Bone marrow (tissue), 2 donors: Measurements from ENCODE around the gene PIAS4.

Experiments
- DNase-seq, 2 donors: peaks; one replicate each; lab custom pipeline; 2025; lab: John Stamatoyannopoulos, UW

Gene PIAS4

DNA sequence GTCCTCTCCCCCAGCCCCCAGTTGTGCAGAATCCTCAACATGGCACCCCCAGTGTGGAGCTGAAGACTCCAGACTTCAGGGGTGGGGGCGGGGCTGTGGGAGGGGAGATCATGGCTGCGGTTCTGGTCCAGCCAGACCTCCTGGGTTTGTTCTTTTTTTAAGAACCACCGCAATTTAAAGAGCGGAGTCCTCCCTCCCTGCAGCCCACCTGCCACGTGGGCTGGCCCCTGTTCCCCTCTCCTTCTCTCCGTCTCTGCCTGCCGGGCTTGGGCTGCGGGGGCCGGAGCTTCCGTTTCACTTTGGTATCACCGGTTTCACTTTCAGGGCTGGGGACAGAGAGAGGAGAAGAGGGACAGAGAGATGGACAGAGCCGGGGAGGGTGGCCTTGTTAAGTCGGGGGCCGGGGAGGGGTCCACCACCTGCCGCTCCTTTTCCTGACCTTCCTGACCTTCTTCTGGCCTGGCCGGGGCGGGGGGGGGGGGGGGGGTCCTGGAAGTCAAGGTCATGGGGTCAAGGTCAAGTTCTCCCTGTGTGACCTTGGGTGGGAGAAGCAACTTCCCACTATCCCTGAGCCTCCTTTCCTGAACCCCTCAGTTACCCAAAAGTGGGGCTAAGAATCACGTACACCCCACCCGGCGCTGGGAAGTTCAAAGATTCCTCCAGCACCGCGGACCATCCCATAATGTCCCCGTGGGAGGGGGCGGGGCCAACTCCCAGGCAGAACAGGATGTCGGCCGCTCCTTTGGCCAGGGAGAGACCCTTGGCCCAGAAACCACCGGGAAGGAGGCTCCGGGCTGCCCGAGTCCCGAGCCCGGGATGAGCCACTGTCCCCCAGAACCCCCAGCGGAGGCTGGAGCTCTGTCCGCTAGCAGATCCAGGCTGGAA lies 70.5 kb downstream of the PIAS4 start:
- peak; percentile 7 to 43 for DNase-seq

DNA sequence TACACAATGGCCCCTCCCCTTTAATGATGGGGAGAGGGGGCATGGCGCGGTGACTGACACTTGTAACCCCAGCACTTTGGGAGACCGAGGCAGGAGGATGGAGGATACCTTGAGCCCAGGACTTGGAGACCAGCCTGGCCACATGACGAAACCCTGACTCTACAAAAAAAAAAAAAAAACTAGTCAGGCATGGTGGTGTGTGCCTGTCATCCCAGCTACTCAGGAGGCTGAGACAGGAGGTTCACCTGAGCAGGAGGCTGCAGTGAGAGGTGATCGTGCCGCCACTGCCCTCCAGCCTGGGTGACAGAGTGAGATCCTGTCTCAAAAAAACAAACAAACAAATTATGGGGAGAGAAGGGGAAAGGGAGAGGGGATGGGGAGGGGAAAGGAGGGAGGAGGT lies 72.9 kb downstream of the PIAS4 start:
- DNase-seq, result no peak

DNA sequence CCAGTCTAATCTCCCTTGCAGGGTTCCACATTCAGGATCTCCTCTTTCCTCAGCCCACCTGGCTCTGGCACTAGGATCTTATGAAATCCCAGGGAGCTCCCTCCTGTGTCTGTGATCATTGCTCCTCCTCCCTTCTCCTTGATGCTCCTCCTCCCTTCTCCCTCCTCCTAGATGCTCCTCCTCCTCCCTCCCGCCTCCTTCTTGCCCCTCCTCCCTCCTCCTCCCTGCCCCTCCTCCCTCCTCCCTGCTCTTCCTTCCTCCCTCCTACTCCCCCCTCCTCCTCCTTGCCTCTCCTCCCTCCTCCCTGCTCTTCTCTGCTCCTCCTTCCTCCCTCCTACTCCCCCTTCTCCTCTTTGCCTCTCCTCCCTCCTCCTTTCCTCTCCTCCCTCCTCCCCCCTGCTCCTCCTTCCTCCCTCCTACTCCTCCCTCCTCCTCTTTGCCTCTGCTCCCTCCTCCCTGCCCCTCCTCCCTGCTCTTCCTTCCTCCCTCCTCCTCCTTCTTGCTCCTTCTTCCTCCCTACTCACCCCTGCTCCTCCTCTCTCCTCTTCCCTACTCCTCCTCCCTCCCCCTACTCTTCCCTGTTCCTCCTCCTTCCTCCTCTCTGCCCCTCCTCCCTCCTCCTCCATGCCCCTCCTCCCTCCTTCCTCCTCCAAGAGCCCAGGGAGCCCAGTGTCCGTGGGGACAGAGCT lies 74.0 kb downstream of the PIAS4 start:
- no peak for DNase-seq

DNA sequence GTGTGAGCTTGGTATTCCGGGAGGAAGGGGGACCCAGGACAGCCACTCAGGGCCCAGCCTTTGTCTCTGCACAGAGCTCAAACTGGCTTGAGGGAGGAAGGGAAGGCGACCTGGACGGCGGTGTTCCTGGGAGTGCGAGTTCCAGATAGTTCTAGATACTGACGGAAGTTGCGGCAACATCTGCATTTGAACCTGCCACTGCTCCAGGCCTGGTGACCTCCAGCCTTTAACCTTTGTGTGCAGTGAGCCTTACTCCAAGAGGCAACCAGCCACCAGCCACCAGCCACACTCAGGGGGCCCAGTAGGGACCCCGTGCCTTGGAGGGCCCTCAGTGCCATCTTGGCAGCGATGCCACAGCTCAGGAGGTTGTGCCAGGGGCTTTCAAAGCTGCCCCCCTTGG lies 74.6 kb downstream of the PIAS4 start:
- DNase-seq, result no peak

DNA sequence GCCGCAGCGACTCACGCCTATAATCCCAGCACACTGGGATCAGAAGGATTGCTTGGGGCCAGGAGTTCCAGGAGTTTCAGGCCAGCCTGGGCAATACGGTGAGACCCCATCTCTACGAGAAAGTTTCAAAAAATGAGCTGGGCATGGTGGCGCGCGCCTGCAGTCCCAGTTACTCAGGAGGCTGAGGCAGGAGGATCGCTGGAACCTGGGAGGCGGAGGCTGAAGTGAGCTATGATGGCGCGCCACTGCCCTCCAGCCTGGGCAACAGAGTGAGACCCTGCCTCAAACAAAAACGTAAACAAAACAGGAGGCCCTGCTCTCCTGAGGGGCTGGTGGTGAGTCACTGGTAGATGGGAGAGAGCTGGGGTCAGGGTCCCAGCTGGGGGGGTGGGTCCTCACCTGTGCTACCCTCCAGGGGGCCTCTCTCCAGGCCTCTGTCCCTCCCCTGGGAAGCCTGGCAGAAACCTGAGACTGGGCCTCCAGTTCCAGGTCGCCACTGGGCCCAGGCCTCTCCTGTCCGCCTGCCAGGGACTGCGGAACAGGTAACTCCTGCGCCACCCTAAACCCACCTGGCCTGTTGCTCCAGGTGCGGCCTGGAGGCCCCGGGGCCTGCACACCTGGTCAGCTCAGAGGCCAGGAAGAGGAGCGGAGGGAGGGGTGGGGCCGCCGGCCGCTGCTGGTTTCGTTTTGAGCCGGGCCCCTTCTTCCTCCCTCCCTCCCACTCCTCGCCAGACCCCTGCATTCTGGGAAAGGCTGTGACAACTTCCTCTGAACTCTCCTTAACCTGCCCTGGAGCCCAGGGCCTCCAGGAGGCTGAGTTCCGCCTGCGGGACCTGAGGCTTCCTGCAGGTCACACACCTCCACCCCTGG lies 76.4 kb downstream of the PIAS4 start:
- peak in 1 of 2 donors; percentile 62 for DNase-seq

DNA sequence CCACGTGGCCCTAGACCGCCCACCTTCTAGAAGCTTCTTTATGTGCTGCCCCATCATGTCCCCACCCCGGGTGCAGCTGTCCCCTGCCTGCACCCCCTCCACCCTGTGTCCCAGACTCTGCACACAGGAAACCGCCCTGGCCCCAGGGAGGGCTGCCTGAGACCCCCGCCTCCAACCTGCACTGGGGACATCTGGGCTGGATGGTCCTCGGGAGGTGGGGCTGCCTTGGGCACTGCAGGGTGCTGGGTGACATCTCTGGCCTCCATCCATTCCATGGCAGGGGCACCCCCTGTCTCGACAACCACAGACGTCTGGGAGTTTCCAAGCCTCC lies 77.0 kb downstream of the PIAS4 start:
- DNase-seq, result no peak

DNA sequence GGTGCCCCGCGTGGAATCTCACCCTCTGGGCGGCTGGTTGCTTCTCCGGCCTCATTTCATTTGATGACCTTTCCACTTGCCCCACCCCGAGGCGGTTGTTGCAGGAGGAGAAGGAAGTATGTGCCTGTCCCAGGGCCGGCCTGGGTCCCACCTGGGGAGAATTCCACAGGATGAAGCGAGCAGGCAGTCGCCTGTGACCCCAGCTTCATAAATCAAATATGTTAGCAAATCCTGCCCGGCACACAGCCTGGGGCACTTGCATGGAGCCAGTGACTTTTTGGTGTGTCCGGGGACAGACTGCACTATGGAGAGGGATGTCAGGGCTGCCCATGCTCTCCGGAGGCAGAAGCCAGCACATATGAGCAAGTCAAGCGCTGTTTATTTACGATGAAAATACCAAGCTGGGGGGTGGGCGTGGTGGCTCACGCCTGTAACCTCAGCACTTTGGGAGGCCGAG lies 78.9 kb downstream of the PIAS4 start:
- DNase-seq, result no peak

DNA sequence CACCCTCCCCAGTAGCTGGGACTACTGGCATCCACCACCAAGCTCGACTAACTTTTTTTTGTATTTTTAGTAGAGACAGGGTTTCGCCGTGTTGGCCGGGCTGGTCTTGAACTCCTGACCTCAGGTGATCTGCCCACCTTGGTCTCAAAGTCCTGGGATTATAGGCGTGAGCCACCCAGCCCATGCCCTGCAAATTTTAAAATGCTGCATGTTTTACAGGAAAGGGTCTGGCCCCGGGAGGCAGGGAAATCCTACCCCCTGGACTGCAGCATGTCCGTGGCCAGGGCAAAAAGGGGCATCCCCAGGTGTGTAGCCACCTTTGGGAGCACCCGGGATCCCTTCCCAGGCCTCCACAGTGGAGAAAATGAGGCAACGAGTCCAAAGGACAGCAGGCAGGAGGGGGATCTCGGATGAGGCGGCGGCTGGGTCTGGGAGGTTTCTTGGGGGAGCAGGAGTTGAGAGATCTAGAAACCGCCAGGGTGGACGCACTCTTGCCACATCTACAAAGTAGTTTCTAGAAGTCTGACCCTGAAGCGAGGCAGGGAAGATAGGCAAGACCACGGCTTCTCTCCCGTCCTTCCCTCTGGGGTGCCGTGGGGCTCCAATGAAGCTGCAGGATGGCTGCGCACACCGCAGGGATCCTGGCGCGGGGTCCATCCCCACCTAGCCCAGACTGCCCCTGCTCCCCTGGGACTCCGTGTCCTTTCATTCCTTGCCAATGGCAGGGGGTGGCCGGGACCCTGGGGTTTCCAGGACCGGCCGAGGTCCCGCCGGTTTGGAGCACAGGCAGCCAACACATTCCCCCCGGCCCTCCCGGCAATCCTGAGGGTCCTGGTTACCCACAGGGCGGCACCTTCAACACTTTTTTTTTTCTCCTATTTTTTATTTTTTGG lies 80.5 kb downstream of the PIAS4 start:
- no peak for DNase-seq

DNA sequence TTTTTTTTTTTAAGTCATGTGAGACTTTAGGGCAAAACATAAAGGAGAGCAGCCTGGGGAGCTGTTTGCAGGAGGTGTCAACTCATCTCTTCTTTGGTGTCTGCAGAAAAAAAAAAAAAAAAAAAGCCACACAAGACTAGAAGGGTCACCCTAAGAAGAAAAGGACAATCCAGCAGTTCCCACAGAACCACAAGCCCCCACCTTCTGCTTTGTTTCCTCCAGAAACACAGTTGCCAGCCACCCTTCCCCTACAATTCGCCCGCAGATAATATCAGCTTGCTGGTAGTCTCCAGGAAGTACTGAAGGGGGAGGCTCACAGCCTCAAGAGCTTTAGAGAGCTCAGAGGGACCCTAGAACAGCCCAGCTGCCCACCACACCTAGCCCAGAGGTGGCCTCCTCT lies 81.4 kb downstream of the PIAS4 start:
- DNase-seq, result peak in 1 of 2 donors; percentile 63
